GM19468 (cell line): ENCODE data around the gene STRA6.

Experiments
- ATAC-seq: cut with Tn5 transposase; IDR thresholded peaks from one replicate; pipeline ENCODE4 v1.9.1; 2021; ENCODE audit warnings: mild to moderate bottlenecking, moderate library complexity, moderate number of reproducible peaks; ENCODE audit not compliant: unreplicated experiment; ENCODE audit errors: extremely low read depth

The STRA6 gene

GRCh38 chr15:74185710-74186348 lies 16.8 kb downstream of the STRA6 start:
- ATAC-seq, result no peak

- no peak for ATAC-seq
Measured at GRCh38 chr15:74184582-74185091, 17.9 kb downstream of the STRA6 start.

- ATAC-seq, result no peak
Measured at GRCh38 chr15:74182131-74182530, 20.5 kb downstream of the STRA6 start.

- ATAC-seq, result no peak
Measured at GRCh38 chr15:74180881-74181602, 21.5 kb downstream of the STRA6 start.

- ATAC-seq, result no peak
Measured at GRCh38 chr15:74179983-74180880, 22.4 kb downstream of the STRA6 start.

GRCh38 chr15:74179101-74179841 lies 23.3 kb downstream of the STRA6 start:
- ATAC-seq, result no peak

GRCh38 chr15:74178326-74179100 lies 24.1 kb downstream of the STRA6 start:
- no peak for ATAC-seq

GRCh38 chr15:74176262-74177214 lies 26.0 kb downstream of the STRA6 start:
- no peak for ATAC-seq

- no peak for ATAC-seq
Measured at GRCh38 chr15:74175271-74176191, 27.1 kb downstream of the STRA6 start.

GRCh38 chr15:74174958-74175253 lies 27.7 kb downstream of the STRA6 start:
- no peak for ATAC-seq

- ATAC-seq, result no peak
Measured at GRCh38 chr15:74174219-74174957, 28.2 kb downstream of the STRA6 start.

GRCh38 chr15:74173380-74174218 lies 29.0 kb downstream of the STRA6 start, which contains the start of gene ISLR:
Gene ISLR (plus strand): TSS chr15:74173710. CDS start chr15:74174859, 1,149 bp downstream.
- no peak for ATAC-seq

- no peak for ATAC-seq
Measured at GRCh38 chr15:74172701-74173379, 29.7 kb downstream of the STRA6 start.

GRCh38 chr15:74171965-74172541 lies 30.5 kb downstream of the STRA6 start:
- no peak for ATAC-seq
